Glutamatergic neuron (in vitro differentiated cells): ENCODE data around the gene TCF3. TPM values are rescaled to one million over a fixed set of nuclear protein-coding genes. Genes with fewer than 3 reads are reported as not detected.
A peak's percentile ranks its signal among the peaks of the same experiment; 100 is the strongest.

Experiments used
- DNase-seq: peaks from one replicate; pipeline ENCODE4 v3.0.0; 2022
- H3K27ac Mint-ChIP-seq: one replicate; pipeline ENCODE4 v1.8.0; 2020; ENCODE audit warnings: mild to moderate bottlenecking, mixed read lengths, inconsistent platforms; ENCODE audit not compliant: unreplicated experiment
- H3K27me3 Mint-ChIP-seq: one replicate; pipeline ENCODE4 v1.8.0; 2020; ENCODE audit warnings: mild to moderate bottlenecking, moderate library complexity, mixed read lengths, inconsistent platforms; ENCODE audit not compliant: unreplicated experiment
- H3K36me3 Mint-ChIP-seq: one replicate; pipeline ENCODE4 v1.8.0; 2020; ENCODE audit warnings: mild to moderate bottlenecking, mixed read lengths, inconsistent platforms; ENCODE audit not compliant: unreplicated experiment
- H3K4me1 Mint-ChIP-seq: one replicate; pipeline ENCODE4 v1.8.0; 2020; ENCODE audit warnings: mild to moderate bottlenecking, low read depth, mixed read lengths, inconsistent platforms; ENCODE audit not compliant: unreplicated experiment
- H3K4me3 Mint-ChIP-seq: one replicate; pipeline ENCODE4 v1.8.0; 2020; ENCODE audit warnings: mild to moderate bottlenecking, mixed read lengths, inconsistent platforms; ENCODE audit not compliant: unreplicated experiment
- H3K9me3 Mint-ChIP-seq: one replicate; pipeline ENCODE4 v1.8.0; 2020; ENCODE audit warnings: mild to moderate bottlenecking, moderate library complexity, mixed read lengths, inconsistent platforms; ENCODE audit not compliant: unreplicated experiment
- total RNA-seq: library from RNA; stranded (reverse); fragmentation: NEBNext Ultra II Directional; extraction: Animal tissue kit (Norgen Biotek cat#: 25700); gene quantifications from one replicate; pipeline ENCODE4 v1.2.1, GENCODE V29; 2021; ENCODE audit not compliant: unreplicated experiment
- TF ChIP-seq, protein P1 (sequence below): fragments of 200-600 bp; sonication (generic); IDR thresholded peaks from one replicate; pipeline ENCODE4 v1.5.0; 2021; ENCODE audit not compliant: partially characterized antibody, unreplicated experiment

TCF3 gene
- total RNA-seq, 1 donor from 2014 or later: 249 TPM

DNA sequence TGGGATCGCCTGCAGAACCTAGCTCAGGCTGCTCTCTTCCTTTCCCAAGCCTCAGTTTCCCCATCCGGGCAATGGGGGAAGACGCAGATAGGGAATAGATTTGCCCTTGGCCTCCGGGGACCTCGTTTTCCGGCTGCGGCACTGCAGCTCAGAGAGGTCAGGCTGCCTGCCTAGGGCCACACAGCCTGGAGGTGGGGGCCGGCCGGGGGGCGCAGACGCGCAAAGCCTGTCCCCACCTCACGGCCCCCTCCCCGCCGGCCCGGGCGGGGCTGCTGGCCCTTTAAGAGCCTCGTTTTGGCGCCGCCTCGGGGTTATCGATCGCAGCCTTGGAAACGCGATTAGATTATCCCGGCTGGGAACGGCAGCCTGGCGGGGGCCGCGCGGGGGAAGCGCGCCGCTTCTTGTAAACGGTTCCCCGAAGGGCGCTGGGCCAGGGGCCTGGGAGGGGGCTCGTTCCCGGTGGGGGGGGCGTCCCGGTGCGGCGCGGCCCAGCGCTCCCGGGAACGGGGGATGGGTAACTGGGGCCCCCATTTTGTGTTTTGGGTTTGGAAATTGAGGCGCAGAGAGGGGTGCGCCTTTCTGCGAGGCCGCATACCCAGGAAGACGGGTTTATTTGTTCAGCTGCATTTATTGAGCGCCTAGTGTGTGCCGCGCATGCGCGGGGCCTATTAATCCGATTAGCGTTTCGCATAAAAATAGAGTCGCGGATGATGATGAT, 23.4 kb upstream of the TCF3 start:
- Mint-ChIP-seq H3K27ac (no peak overlapping the region), H3K4me1 (peaks cover 15% of the 10 kb centered on the region), H3K4me3 (peak overlapping the region; percentile 12), H3K9me3 (peaks cover 7% of the 10 kb centered on the region), H3K36me3 (peaks cover 5% of the 10 kb centered on the region), H3K27me3 (peaks cover 8% of the 10 kb centered on the region)
- TF ChIP-seq, protein P1, sequence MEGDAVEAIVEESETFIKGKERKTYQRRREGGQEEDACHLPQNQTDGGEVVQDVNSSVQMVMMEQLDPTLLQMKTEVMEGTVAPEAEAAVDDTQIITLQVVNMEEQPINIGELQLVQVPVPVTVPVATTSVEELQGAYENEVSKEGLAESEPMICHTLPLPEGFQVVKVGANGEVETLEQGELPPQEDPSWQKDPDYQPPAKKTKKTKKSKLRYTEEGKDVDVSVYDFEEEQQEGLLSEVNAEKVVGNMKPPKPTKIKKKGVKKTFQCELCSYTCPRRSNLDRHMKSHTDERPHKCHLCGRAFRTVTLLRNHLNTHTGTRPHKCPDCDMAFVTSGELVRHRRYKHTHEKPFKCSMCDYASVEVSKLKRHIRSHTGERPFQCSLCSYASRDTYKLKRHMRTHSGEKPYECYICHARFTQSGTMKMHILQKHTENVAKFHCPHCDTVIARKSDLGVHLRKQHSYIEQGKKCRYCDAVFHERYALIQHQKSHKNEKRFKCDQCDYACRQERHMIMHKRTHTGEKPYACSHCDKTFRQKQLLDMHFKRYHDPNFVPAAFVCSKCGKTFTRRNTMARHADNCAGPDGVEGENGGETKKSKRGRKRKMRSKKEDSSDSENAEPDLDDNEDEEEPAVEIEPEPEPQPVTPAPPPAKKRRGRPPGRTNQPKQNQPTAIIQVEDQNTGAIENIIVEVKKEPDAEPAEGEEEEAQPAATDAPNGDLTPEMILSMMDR: no peak
- peak; percentile 84 for DNase-seq

GRCh38 chr19:1674293-1674679, 21.9 kb upstream of the TCF3 start:
- H3K27me3 Mint-ChIP-seq: peaks cover 7% of the 10 kb centered on the region
- peak; percentile 62 for DNase-seq
- peaks cover 5% of the 10 kb centered on the region for H3K36me3 Mint-ChIP-seq
- H3K4me3 Mint-ChIP-seq: no peak overlapping the region
- H3K27ac Mint-ChIP-seq: no peak overlapping the region
- TF ChIP-seq, protein P1: no peak
- H3K4me1 Mint-ChIP-seq: peaks cover 15% of the 10 kb centered on the region
- H3K9me3 Mint-ChIP-seq: peaks cover 6% of the 10 kb centered on the region

DNA sequence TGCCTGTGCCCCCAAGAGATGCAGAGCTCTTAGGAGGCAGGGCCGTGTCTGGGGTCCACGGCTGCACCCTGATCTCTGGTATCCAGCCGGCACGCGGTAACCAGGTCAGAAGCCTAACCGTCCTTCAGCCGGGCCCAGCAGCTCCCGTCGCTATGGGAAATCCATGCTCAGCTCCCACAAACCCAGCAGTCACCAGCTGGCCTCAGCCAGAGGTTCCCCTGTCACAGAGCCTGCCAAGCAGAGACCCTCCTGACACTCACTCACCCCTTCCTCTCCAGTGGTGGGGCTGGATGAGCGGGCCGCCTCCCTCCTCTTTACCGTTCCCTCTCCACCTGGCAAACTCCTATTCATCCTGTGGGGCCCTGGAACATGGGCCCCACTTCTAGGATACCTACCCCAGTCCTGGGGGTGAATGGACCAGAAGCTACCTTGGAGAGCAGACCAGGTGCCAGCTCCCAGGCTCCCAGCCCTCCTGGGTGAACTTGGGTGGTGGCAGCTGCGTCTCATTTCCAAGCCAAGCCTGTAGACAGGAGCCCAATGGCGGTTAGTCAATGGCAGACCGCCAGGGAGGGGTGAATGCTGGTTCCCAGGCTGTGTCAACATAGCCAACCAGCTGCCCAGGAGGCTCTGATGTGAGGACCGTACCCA, 21.4 kb upstream of the TCF3 start:
- H3K9me3 Mint-ChIP-seq: peaks cover 6% of the 10 kb centered on the region
- TF ChIP-seq, protein P1: no peak
- no peak for DNase-seq
- H3K27ac Mint-ChIP-seq: no peak overlapping the region
- H3K27me3 Mint-ChIP-seq: peaks cover 7% of the 10 kb centered on the region
- H3K4me3 Mint-ChIP-seq: no peak overlapping the region
- peaks cover 18% of the 10 kb centered on the region for H3K4me1 Mint-ChIP-seq
- H3K36me3 Mint-ChIP-seq: peaks cover 5% of the 10 kb centered on the region

- peaks cover 2% of the 10 kb centered on the region for H3K36me3 Mint-ChIP-seq
- no peak overlapping the region for H3K4me3 Mint-ChIP-seq
- no peak overlapping the region for H3K27ac Mint-ChIP-seq
- peaks cover 11% of the 10 kb centered on the region for H3K27me3 Mint-ChIP-seq
- H3K4me1 Mint-ChIP-seq: peaks cover 19% of the 10 kb centered on the region
- H3K9me3 Mint-ChIP-seq: peaks cover 7% of the 10 kb centered on the region
- no peak for DNase-seq
- TF ChIP-seq, protein P1: no peak
Observed at GRCh38 chr19:1672769-1673644, 20.6 kb upstream of the TCF3 start.
